Panc1 (cell line): ENCODE measurements around the gene FLT1. TPM values are rescaled to one million over a fixed set of nuclear protein-coding genes. Genes with fewer than 3 reads are reported as not detected.

Source experiments
- ATAC-seq: fragments of 200-7000 bp; cut with Tn5 transposase; 2 replicates; pipeline ENCODE4 v1.9.1; 2020; ENCODE audit warnings: mild to moderate bottlenecking, moderate library complexity
- BruUV-seq: library from RNA; stranded (reverse); fragments of 400-500 nt; replicated peaks from 2 replicates; lab custom pipeline; 2021; lab: Mats Ljungman, UMichigan
- CTCF ChIA-PET: fragments of 300-600 bp; sonication (Branson Sonifier 250); formaldehyde crosslinking; loops from one replicate; lab custom pipeline; 2022; ENCODE audit warnings: antibody characterized with exemption; lab: Charles Lee
- POLR2A ChIA-PET: fragments of 300-600 bp; sonication (Branson Sonifier 250); formaldehyde crosslinking; loops from one replicate; lab custom pipeline; 2022; ENCODE audit warnings: antibody characterized with exemption; lab: Charles Lee
- DNase-seq: peaks from one replicate; pipeline ENCODE4 v3.0.0-alpha.2; 2010; ENCODE audit warnings: low read depth, low spot score
- H3K27ac ChIP-seq: 2 replicates; pipeline ENCODE4 v1.5.1; 2011; ENCODE audit warnings: mild to moderate bottlenecking, low read length, inconsistent platforms
- H3K27me3 ChIP-seq: fragments of 200-500 bp; sonication (Bioruptor generic); 2 replicates; pipeline ENCODE4 v1.6.0; 2014; ENCODE audit warnings: low read length, inconsistent platforms; ENCODE audit not compliant: control insufficient read depth, insufficient read depth
- H3K36me3 ChIP-seq: fragments of 200-500 bp; sonication (Bioruptor generic); 2 replicates; pipeline ENCODE4 v1.5.1; 2014; ENCODE audit warnings: inconsistent platforms, mild to moderate bottlenecking, low read length, moderate library complexity; ENCODE audit not compliant: control insufficient read depth, insufficient read depth
- H3K4me1 ChIP-seq: 2 replicates; pipeline ENCODE4 v1.5.1; 2011; ENCODE audit warnings: inconsistent platforms, mild to moderate bottlenecking, low read length, moderate library complexity; ENCODE audit not compliant: control insufficient read depth, insufficient read depth
- H3K4me3 ChIP-seq, 2 experiments: 2 replicates each; pipeline ENCODE4 v1.5.1; 2011 to 2012; ENCODE audit warnings: low read depth in 2 of 2, low read length in 2 of 2, mild to moderate bottlenecking in 2 of 2, inconsistent platforms in 1 of 2, moderate library complexity in 1 of 2
- H3K9me3 ChIP-seq: fragments of 200-500 bp; sonication (Bioruptor generic); 2 replicates; pipeline ENCODE4 v1.5.1; 2014; ENCODE audit warnings: low read depth, mild to moderate bottlenecking, inconsistent platforms, low read length, moderate library complexity; ENCODE audit not compliant: control insufficient read depth, insufficient read depth
- CTCF ChIP-seq: fragments of 450-650 bp; IDR thresholded peaks from 2 replicates; pipeline ENCODE4 v1.5.1; 2017; ENCODE audit warnings: mild to moderate bottlenecking
- POLR2AphosphoS5 ChIP-seq: IDR thresholded peaks from 2 replicates; pipeline ENCODE4 v1.6.1; 2012; ENCODE audit warnings: mild to moderate bottlenecking, low read depth, low read length, moderate library complexity
- REST ChIP-seq, 2 experiments: IDR thresholded peaks; 2 replicates each; pipeline ENCODE4 v1.6.1; 2011 to 2012; ENCODE audit warnings: low read depth in 2 of 2, control low read depth in 1 of 2, low read length in 1 of 2, mild to moderate bottlenecking in 1 of 2, moderate library complexity in 1 of 2; ENCODE audit not compliant: insufficient read depth in 1 of 2
- SIN3A ChIP-seq: IDR thresholded peaks from 2 replicates; pipeline ENCODE4 v1.6.1; 2012; ENCODE audit warnings: low read depth, mild to moderate bottlenecking, low read length, moderate library complexity, borderline replicate concordance; ENCODE audit not compliant: insufficient read depth
- TCF7L2 ChIP-seq: IDR thresholded peaks from 2 replicates; pipeline ENCODE4 v1.6.1; 2011; ENCODE audit warnings: mild to moderate bottlenecking, low read depth, low read length, inconsistent platforms
- in situ Hi-C: cut with HindIII; loops from 2 replicates; pipeline ENCODE4 v1.10.0; 2016; ENCODE audit warnings: low sequenced_read_pairs, low pct_unique_long_range_greater_than_20kb
- intact Hi-C: fragments of 100-400 bp; cut with micrococcal nuclease; formaldehyde crosslinking; loops from one replicate; pipeline ENCODE4 v1.10.0; 2022; ENCODE audit not compliant: unreplicated experiment
- total RNA-seq: library from RNA; stranded (reverse); gene quantifications from one replicate; pipeline ENCODE4 v1.2.1, GENCODE V29; 2021; ENCODE audit not compliant: unreplicated experiment

Gene FLT1
- total RNA-seq, 1 experiment from 2014 or later = 0.15 TPM

GRCh38 chr13:28538932-28539331 is 44.0 kb upstream of the FLT1 start:
- Histone ChIP-seq H3K27me3 (no peaks in the 10 kb centered on the region), H3K27ac (no peak overlapping the region), H3K4me1 (no peaks in the 10 kb centered on the region), H3K36me3 (no peaks in the 10 kb centered on the region), H3K4me3 (no peak overlapping the region), H3K9me3 (no peaks in the 10 kb centered on the region)
- ATAC-seq (no peak), DNase-seq (no peak)
- in situ Hi-C loops = no loop called here
- intact Hi-C loops = no loop called here
- ChIA-PET CTCF (no interaction called here), POLR2A (no interaction called here)
- no TSS peak for BruUV-seq
- TF ChIP-seq POLR2AphosphoS5 (no peak), REST (IDR thresholded peaks at IDR 0.05; ENCODE audit: insufficient read depth in 1 of 2, low read depth in 2 of 2, low read length in 1 of 2) (no peak), SIN3A (no peak), TCF7L2 (no peak), CTCF (no peak)

- POLR2A ChIA-PET = no interaction called here
Observed at GRCh38 chr13:28537171-28537570, 42.2 kb upstream of the FLT1 start.

More at GRCh38 chr13:28537171-28537570, 42.2 kb upstream of the FLT1 start:
- no peaks in the 10 kb centered on the region for H3K9me3 ChIP-seq
- no peak for ATAC-seq
- H3K27ac ChIP-seq = no peak overlapping the region
- intact Hi-C loops = no loop called here
- no peaks in the 10 kb centered on the region for H3K36me3 ChIP-seq
- no peak overlapping the region for H3K4me3 ChIP-seq
- BruUV-seq = no TSS peak
- in situ Hi-C loops = no loop called here
- no peak for TF ChIP-seq CTCF
- H3K27me3 ChIP-seq = no peaks in the 10 kb centered on the region
- no peak for DNase-seq
- no peaks in the 10 kb centered on the region for H3K4me1 ChIP-seq
- CTCF ChIA-PET = no interaction called here
